Right atrium auricular region (tissue), 2 donors: ENCODE measurements around the gene HSD17B14. TPM values are rescaled to one million over a fixed set of nuclear protein-coding genes. Genes with fewer than 3 reads are reported as not detected.
A peak's percentile ranks its signal among the peaks of the same experiment; 100 is the strongest.
"Not testable (repeated sequence)": the region's sequence is repeated elsewhere in the genome, so short reads cannot be mapped to it uniquely, and the experiment has no call there.

Experiments
- DNase-seq: peaks from one replicate; pipeline ENCODE4 v3.0.0-alpha.2; 2019; ENCODE audit warnings: low spot score
- H3K27ac ChIP-seq, 2 donors: fragments of 200-600 bp; sonication (generic); 1 replicate in 1 of 2; 2 replicates in 1 of 2; pipeline ENCODE4 v1.5.1; 2016 to 2019
- H3K27me3 ChIP-seq, 2 donors: fragments of 200-600 bp; sonication (generic); one replicate each; pipeline versions ENCODE4 v1.5.1 to v1.6.0; 2017 to 2019
- H3K36me3 ChIP-seq: fragments of 200-600 bp; sonication (generic); one replicate; pipeline ENCODE4 v1.5.1; 2016
- H3K4me1 ChIP-seq, 2 donors: fragments of 200-600 bp; sonication (generic); one replicate each; pipeline versions ENCODE4 v1.5.1 to v1.6.0; 2017 to 2019
- H3K4me3 ChIP-seq, 2 donors: fragments of 200-600 bp; sonication (generic); 1 replicate in 1 of 2; 2 replicates in 1 of 2; pipeline ENCODE4 v1.5.1; 2017 to 2019; ENCODE audit warnings: mild to moderate bottlenecking in 1 of 2, moderate library complexity in 1 of 2
- H3K9me3 ChIP-seq, 2 donors: fragments of 200-600 bp; sonication (generic); one replicate each; pipeline ENCODE4 v1.5.1; 2019
- CTCF ChIP-seq, 2 donors: fragments of 200-600 bp; sonication (generic); IDR thresholded peaks; one replicate each; pipeline ENCODE4 v1.5.1; 2019; ENCODE audit warnings: antibody characterized with exemption in 2 of 2
- total RNA-seq, 2 donors: library from RNA; depleted of rRNA; stranded (reverse); fragments of >200 nt; gene quantifications; one replicate each; pipeline ENCODE4 v1.1.0, GENCODE V29; 2016

The HSD17B14 gene
- total RNA-seq, 2 donors from 2014 or later = 3.7 to 6.3 TPM

- H3K27ac ChIP-seq = no peak overlapping the region
- no peaks in the 10 kb centered on the region for H3K9me3 ChIP-seq
- TF ChIP-seq CTCF (IDR thresholded peaks at IDR 0.05) = no peak
- no peak for DNase-seq
- no peak overlapping the region for H3K4me3 ChIP-seq
- no peaks in the 10 kb centered on the region for H3K4me1 ChIP-seq
- H3K27me3 ChIP-seq = no peaks in the 10 kb centered on the region
- H3K36me3 ChIP-seq = no peaks in the 10 kb centered on the region
These were observed 17.2 kb upstream of the HSD17B14 start for GRCh38 chr19:48853483-48853882.

- Histone ChIP-seq H3K4me1 (no peaks in the 10 kb centered on the region), H3K27me3 (no peaks in the 10 kb centered on the region), H3K9me3 (no peaks in the 10 kb centered on the region), H3K4me3 (no peak overlapping the region), H3K36me3 (no peaks in the 10 kb centered on the region), H3K27ac (no peak overlapping the region)
- no peak for DNase-seq
- no peak for TF ChIP-seq CTCF (IDR thresholded peaks at IDR 0.05)
These were observed 16.0 kb upstream of the HSD17B14 start for GRCh38 chr19:48852292-48852691.

- not testable (repeated sequence) for H3K9me3 ChIP-seq, H3K27ac ChIP-seq, H3K27me3 ChIP-seq, DNase-seq, H3K36me3 ChIP-seq, H3K4me3 ChIP-seq, H3K4me1 ChIP-seq
These were observed 10.4 kb upstream of the HSD17B14 start for GRCh38 chr19:48846659-48847058.

- Histone ChIP-seq H3K27ac (no peak overlapping the region), H3K27me3 (no peaks in the 10 kb centered on the region), H3K9me3 (no peaks in the 10 kb centered on the region), H3K4me3 (no peak overlapping the region), H3K36me3 (peaks cover 5% of the 10 kb centered on the region), H3K4me1 (no peaks in the 10 kb centered on the region)
- no peak for DNase-seq
- TF ChIP-seq CTCF (IDR thresholded peaks at IDR 0.05) = no peak
These were observed 9.1 kb upstream of the HSD17B14 start for GRCh38 chr19:48845384-48845783.

GRCh38 chr19:48844472-48844871 lies 8.2 kb upstream of the HSD17B14 start:
- Histone ChIP-seq H3K4me3 (no peak overlapping the region), H3K36me3 (peaks cover 5% of the 10 kb centered on the region), H3K27ac (no peak overlapping the region), H3K9me3 (no peaks in the 10 kb centered on the region), H3K27me3 (no peaks in the 10 kb centered on the region), H3K4me1 (no peaks in the 10 kb centered on the region)
- no peak for TF ChIP-seq CTCF (IDR thresholded peaks at IDR 0.05)
- no peak for DNase-seq

- no peak overlapping the region for H3K27ac ChIP-seq
- H3K4me3 ChIP-seq = no peak overlapping the region
- no peaks in the 10 kb centered on the region for H3K27me3 ChIP-seq
- H3K36me3 ChIP-seq = peaks cover 5% of the 10 kb centered on the region
- H3K4me1 ChIP-seq = no peaks in the 10 kb centered on the region
- H3K9me3 ChIP-seq = no peaks in the 10 kb centered on the region
- no peak for DNase-seq
- TF ChIP-seq CTCF (IDR thresholded peaks at IDR 0.05) = peak; percentile 72 to 87
These were observed 6.5 kb upstream of the HSD17B14 start for GRCh38 chr19:48842789-48843162.
